A673 (cell line): ENCODE data around the gene NLRP10. TPM values are rescaled to one million over a fixed set of nuclear protein-coding genes. Genes with fewer than 3 reads are reported as not detected.
"Not testable (repeated sequence)": the region's sequence is repeated elsewhere in the genome, so short reads cannot be mapped to it uniquely, and the experiment has no call there.

ENCODE experiments used
- BruUV-seq: library from RNA; stranded (reverse); fragments of 400-500 nt; replicated peaks from 2 replicates; lab custom pipeline; 2021; lab: Mats Ljungman, UMichigan
- CTCF ChIA-PET: fragments of 300-600 bp; sonication (Branson Sonifier 250); formaldehyde crosslinking; loops from one replicate; lab custom pipeline; 2022; ENCODE audit warnings: antibody characterized with exemption; lab: Charles Lee
- POLR2A ChIA-PET: fragments of 300-600 bp; sonication (Branson Sonifier 250); formaldehyde crosslinking; loops from one replicate; lab custom pipeline; 2022; ENCODE audit warnings: antibody characterized with exemption; ENCODE audit not compliant: low non-redundant PET; lab: Charles Lee
- DNase-seq: peaks from one replicate; pipeline ENCODE4 v3.0.0-alpha.2; 2015; ENCODE audit warnings: low spot score
- H3K27ac ChIP-seq: fragments of 200-600 bp; sonication (generic); 2 replicates; pipeline ENCODE4 v1.5.1; 2016; ENCODE audit warnings: mixed run types, low read depth, mild to moderate bottlenecking, mixed read lengths, antibody characterized with exemption, low read length; ENCODE audit not compliant: poor library complexity, severe bottlenecking
- H3K27me3 ChIP-seq: fragments of 200-600 bp; sonication (generic); replicated peaks from 2 replicates; pipeline ENCODE4 v1.6.1; 2017; ENCODE audit warnings: mixed run types, low read depth, mild to moderate bottlenecking, mixed read lengths, antibody characterized with exemption, low read length; ENCODE audit not compliant: insufficient read depth, poor library complexity
- H3K36me3 ChIP-seq: fragments of 200-600 bp; sonication (generic); 2 replicates; pipeline ENCODE4 v1.6.1; 2016; ENCODE audit warnings: mixed run types, mild to moderate bottlenecking, mixed read lengths, antibody characterized with exemption, low read length; ENCODE audit not compliant: insufficient read depth, poor library complexity, severe bottlenecking
- H3K4me1 ChIP-seq: fragments of 200-600 bp; sonication (generic); 2 replicates; pipeline ENCODE4 v1.6.1; 2017; ENCODE audit warnings: mixed run types, mild to moderate bottlenecking, mixed read lengths, antibody characterized with exemption, low read length; ENCODE audit not compliant: insufficient read depth, poor library complexity, severe bottlenecking
- H3K4me3 ChIP-seq: fragments of 200-600 bp; sonication (generic); 2 replicates; pipeline ENCODE4 v1.5.1; 2016; ENCODE audit warnings: low read depth, mixed run types, mild to moderate bottlenecking, mixed read lengths, low read length; ENCODE audit not compliant: poor library complexity, severe bottlenecking
- H3K9me3 ChIP-seq: fragments of 200-600 bp; sonication (generic); 2 replicates; pipeline ENCODE4 v1.6.1; 2016; ENCODE audit warnings: mixed run types, low read depth, mild to moderate bottlenecking, mixed read lengths, antibody characterized with exemption, low read length; ENCODE audit not compliant: poor library complexity, severe bottlenecking
- EZH2 ChIP-seq: fragments of 200-600 bp; sonication (generic); IDR thresholded peaks from 2 replicates; pipeline ENCODE4 v1.6.1; 2017; ENCODE audit warnings: borderline replicate concordance, low read depth, mild to moderate bottlenecking, mixed read lengths, antibody characterized with exemption, low read length; ENCODE audit not compliant: poor library complexity, severe bottlenecking
- intact Hi-C: fragments of 100-400 bp; cut with micrococcal nuclease; formaldehyde crosslinking; loops from one replicate; pipeline ENCODE4 v1.10.0; 2022; ENCODE audit not compliant: unreplicated experiment
- total RNA-seq: library from RNA; stranded (reverse); gene quantifications from 2 replicates; pipeline ENCODE4 v1.2.3, GENCODE V29; 2021
- TF ChIP-seq, protein P1 (sequence below): fragments of 300-800, 200-600 bp; sonication (generic); conservative IDR thresholded peaks from 2 replicates; pipeline ENCODE4 v1.5.1; 2017; ENCODE audit warnings: low read depth, mild to moderate bottlenecking, antibody characterized with exemption, low read length, moderate library complexity, mixed read lengths

The NLRP10 gene
- total RNA-seq, 1 experiment from 2014 or later, result not detected

DNA sequence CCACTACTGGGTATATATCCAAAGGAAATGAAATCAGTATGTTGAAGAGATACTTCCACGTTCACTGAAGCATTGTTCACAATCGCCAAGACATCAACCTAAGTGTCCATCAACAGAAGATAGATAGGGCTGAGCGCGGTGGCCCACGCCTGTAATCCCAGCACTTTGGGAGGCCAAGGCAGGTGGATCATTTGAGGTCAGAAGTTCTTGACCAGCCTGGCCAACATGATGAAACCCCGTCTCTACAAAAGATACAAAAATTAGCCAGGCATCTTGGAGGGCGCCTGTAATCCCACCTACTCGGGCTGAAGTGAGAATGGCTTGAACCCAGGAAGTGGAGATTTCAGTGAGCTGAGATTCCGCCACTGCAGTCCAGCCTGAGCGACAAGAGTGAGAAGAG is 34.5 kb upstream of the NLRP10 start:
- no TSS peak for BruUV-seq
- Histone ChIP-seq H3K27ac (no peak overlapping the region), H3K4me1 (no peaks in the 10 kb centered on the region), H3K27me3 (no peaks in the 10 kb centered on the region), H3K36me3 (peaks cover 31% of the 10 kb centered on the region), H3K4me3 (no peak overlapping the region), H3K9me3 (no peaks in the 10 kb centered on the region)
- TF ChIP-seq, protein P1, sequence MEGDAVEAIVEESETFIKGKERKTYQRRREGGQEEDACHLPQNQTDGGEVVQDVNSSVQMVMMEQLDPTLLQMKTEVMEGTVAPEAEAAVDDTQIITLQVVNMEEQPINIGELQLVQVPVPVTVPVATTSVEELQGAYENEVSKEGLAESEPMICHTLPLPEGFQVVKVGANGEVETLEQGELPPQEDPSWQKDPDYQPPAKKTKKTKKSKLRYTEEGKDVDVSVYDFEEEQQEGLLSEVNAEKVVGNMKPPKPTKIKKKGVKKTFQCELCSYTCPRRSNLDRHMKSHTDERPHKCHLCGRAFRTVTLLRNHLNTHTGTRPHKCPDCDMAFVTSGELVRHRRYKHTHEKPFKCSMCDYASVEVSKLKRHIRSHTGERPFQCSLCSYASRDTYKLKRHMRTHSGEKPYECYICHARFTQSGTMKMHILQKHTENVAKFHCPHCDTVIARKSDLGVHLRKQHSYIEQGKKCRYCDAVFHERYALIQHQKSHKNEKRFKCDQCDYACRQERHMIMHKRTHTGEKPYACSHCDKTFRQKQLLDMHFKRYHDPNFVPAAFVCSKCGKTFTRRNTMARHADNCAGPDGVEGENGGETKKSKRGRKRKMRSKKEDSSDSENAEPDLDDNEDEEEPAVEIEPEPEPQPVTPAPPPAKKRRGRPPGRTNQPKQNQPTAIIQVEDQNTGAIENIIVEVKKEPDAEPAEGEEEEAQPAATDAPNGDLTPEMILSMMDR, result no peak
- no peak for TF ChIP-seq EZH2
- POLR2A ChIA-PET, result no interaction called here
- intact Hi-C loops, result no loop called here
- DNase-seq, result no peak
- CTCF ChIA-PET, result interaction anchor here (0.7 kb wide), 1 partner anchor 73 kb away, joined by 4 read pairs; no protein-coding TSS in a partner anchor

DNA sequence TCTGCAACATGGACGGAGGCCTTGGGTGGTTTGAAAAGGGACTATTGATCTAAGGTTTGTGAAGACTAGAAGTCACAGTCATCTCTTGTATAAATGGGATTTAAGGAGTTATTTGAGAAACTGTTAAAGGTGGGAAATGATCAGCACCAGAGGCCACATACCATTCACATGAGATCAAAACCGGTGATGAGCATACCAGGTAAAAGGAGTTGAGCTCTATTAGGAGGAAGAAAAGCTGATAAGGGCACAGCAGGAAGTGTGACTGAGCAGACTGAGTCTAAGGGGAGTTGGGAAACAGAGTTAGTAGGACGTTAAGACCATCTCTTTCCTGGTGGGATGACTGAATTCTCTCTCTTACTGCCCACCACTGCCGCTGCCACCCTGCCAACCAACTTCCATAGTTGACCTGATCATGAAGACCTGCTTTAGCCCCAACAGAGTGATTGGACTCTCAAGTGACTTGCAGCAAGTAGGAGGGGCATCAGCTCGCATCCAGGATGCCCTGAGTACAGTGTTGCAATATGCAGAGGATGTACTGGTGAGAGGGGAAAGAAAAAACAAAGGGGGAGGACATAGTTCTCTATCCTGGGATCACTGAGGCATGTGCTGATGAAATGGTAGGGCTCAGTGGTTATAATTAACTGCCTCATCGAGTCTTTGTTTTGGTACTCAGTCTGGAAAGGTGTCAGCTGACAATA is 29.5 kb upstream of the NLRP10 start:
- Histone ChIP-seq H3K4me3 (no peak overlapping the region), H3K9me3 (no peaks in the 10 kb centered on the region), H3K36me3 (peaks cover 52% of the 10 kb centered on the region), H3K4me1 (no peaks in the 10 kb centered on the region), H3K27me3 (no peaks in the 10 kb centered on the region), H3K27ac (no peak overlapping the region)
- BruUV-seq, result no TSS peak
- no peak for TF ChIP-seq EZH2
- TF ChIP-seq, protein P1, result no peak
- no peak for DNase-seq
- intact Hi-C loops, result no loop called here
- POLR2A ChIA-PET, result no interaction called here
- CTCF ChIA-PET, result no interaction called here

DNA sequence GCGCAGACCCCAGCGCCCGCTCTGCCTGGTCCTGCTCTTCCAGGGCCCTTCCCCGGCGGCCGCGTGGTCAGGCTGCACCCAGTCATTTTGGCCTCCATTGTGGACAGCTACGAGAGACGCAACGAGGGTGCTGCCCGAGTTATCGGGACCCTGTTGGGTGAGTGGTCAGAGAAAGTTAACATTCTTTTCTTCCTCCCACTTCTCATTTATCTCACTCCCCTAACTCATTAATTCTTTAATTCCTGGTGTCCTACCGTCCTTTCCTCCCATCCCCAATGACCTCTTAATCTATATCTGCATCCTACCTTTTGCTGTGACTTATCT is 22.3 kb upstream of the NLRP10 start:
- H3K4me3 ChIP-seq, result peak overlapping the region; percentile 89
- DNase-seq, POLR2A ChIA-PET, intact Hi-C loops, H3K36me3 ChIP-seq, H3K4me1 ChIP-seq, H3K27me3 ChIP-seq, H3K9me3 ChIP-seq, BruUV-seq: not testable (repeated sequence)
- CTCF ChIA-PET, result interaction anchor here (0.6 to 1.0 kb wide), 3 partner anchors 92 to 112 kb away, joined by 3 to 6 read pairs (median 3); no protein-coding TSS in a partner anchor
- peak overlapping the region; percentile 76 for H3K27ac ChIP-seq
